ENCODE data around the gene PTPN6.

The PTPN6 gene

GRCh38 chr12:6952863-6953441, 1.8 kb downstream of the PTPN6 start:
- TF ChIP-seq CTCF (IDR thresholded peaks at IDR 0.05) = no peak

GRCh38 chr12:6953442-6954315, 2.5 kb downstream of the PTPN6 start:
- TF ChIP-seq CTCF (IDR thresholded peaks at IDR 0.05) = no peak

- TF ChIP-seq CTCF (IDR thresholded peaks at IDR 0.05) = no peak
These were observed 3.4 kb downstream of the PTPN6 start for GRCh38 chr12:6954316-6955107.

GRCh38 chr12:6955108-6956020, 4.2 kb downstream of the PTPN6 start:
- TF ChIP-seq CTCF (IDR thresholded peaks at IDR 0.05) = no peak

GRCh38 chr12:6956021-6956727, 5.0 kb downstream of the PTPN6 start:
- TF ChIP-seq CTCF (IDR thresholded peaks at IDR 0.05) = no peak

GRCh38 chr12:6957151-6957701, 6.1 kb downstream of the PTPN6 start:
- TF ChIP-seq CTCF (IDR thresholded peaks at IDR 0.05) = no peak

All from LNCAP (cell line).